ENCODE measurements around the gene CYP27C1.
A peak's percentile ranks its signal among the peaks of the same experiment; 100 is the strongest.

CYP27C1 gene

DNA sequence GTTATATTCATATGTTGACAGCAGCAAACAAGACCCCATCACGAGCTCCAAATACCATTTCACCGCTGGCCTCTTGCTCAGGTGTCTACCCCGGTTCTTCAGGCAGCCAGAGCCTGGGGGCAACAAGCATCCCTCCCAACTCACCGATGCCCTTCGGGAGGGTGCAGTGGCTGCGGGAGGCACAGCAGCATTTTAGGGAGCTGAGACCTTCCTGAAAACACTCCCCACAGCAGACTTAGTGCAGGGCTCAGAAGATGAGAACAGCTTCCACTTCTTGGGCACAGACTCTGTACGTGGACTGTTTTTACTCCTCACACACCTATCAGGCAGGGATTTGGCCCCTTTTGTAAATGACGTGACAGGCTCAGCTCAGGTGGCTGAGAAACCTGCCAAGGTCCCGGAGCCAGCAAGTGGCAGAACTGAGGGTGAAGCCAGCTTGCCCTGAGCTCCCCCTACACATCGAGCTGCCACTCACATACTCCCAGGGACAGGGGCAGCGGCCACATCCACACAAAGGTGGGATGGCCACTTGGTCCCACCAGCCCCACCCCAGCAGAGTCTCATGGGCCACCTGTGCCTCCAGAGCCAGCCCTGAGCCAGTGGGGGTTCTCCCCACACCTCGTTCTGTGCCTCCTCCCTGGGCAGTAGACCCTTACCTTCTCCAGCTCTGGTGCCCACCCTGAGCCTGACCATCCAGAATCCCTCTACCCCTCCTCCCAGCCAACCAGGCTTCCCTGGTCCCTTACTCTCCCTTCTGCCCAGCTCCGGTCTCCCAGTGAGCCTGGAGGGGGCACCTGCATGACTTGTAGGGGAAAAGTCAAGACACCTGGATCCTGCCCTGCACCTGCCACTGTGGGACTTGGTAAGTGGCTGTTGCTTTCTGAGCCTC, 28.5 kb downstream of the CYP27C1 start:
- no peak for DNase-seq

DNA sequence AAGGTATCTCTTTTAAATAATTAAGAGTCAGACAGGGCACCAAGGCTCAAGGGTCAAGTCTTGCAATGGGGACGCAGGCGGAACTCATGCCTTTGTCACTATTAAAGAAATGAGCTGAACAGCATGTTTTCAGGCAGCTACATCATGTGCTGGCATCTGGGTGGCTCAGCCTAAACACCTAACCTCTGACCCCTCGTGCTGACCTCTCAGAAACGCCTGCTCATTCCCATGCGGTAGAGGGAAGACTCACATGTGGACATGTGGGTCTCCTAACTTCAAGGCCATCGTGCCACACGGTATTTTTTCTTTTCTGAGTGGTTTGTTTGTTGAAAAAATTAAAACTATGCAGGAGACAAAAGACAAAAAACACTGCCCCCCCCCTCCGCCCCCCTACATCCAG, 31.3 kb downstream of the CYP27C1 start:
- no peak for DNase-seq

DNA sequence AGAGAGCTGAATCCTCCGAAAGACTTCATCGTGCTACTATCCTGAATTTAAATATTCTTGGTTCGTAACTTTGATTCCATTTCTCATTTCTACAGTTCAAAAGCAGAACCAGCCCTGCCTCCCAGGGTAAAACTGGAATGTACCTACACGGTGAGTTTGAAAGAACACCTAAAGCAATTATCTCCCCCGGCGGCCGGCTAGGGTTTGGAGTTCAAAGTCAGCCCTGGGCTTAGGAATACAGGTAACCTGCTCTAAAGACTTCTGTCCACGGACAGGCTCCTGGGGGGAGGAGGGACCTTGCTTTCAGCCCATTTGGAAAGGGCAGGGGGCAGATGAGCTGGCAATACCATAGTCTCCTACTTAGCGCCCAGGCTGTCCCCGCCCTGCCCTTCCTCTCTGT, 32.3 kb downstream of the CYP27C1 start:
- DNase-seq, result no peak

GRCh38 chr2:127187081-127187775, 32.9 kb downstream of the CYP27C1 start:
- no peak for DNase-seq

DNA sequence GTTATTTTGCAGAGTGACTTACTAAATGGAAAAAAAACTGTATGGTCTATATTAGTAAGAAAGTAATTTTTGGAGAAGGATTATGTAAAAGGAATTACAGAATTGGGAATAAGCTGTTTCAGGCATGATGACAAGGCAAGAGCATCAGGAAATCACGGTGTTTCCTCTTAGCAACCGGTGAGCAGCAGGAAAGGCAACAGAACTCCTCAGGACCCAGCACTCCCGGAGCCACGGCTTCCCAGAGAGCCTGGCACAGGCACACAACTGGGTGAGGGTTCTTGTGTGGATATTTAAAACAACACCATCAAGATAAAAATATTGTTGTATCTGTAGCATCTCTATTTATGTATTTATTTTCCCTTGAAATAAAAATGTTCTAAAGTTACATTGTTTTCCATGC, 34.4 kb downstream of the CYP27C1 start:
- DNase-seq, result no peak

DNA sequence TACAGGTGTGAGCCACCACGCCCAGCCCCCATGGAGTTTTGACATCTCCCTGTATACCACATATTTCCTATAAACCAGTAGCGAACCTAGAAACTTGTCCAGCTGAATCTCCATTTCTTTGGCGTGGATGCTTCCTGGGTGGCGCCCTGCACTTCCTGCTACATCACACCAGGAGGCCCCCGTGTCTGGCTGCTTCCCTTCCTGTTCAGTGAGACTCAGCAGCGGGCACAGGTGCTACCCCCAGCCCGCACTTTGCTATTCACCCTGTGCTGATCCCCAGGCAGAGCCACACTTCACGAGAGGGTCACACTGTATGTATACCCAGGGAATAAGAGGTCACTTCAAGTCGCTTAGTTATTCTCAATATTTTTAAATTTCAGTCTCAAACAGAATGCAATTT, 35.0 kb downstream of the CYP27C1 start:
- no peak for DNase-seq

GRCh38 chr2:127183771-127184170, 36.3 kb downstream of the CYP27C1 start:
- DNase-seq, result no peak

DNA sequence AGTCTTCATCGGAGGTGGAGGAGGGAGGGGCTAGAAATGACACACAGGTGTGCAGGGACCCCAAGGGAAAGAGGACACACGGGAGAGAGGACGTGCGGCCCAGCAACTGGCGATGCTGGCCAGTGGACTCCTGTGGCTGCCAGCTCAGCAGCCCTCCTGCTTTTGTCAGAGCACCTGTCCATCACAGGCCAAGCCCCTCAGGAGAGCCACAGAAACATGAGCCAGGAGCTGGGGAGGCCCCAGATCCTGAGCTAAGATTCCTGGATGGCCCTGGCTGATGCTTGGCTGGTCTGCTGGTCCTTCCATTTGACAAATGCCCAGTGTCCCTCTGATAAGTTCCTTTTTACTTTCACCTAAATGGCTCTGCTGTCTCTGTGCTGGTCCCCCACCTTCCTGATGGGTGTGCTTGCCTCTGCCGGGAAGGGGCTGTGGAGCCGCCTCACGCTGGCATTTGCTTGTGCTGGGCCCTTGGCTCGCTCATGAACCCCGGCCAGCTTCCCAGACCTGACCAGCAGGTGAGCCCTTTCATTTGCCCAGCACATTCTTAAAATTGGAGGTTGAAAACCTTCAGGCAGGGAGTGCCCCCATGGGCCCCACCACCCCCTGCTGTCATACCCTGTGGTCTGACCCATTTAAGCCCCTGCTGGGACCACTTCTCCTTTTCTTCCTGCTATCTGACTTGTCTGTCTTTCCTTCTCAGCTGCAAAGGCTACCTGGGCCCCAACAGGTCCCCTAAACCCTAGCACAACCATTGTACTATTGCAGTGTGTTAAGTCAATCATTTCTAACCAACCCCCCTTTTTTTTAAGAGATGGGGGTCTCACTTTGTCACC, 37.3 kb downstream of the CYP27C1 start:
- DNase-seq, result no peak

GRCh38 chr2:127181851-127182250, 38.2 kb downstream of the CYP27C1 start:
- DNase-seq, result no peak

DNA sequence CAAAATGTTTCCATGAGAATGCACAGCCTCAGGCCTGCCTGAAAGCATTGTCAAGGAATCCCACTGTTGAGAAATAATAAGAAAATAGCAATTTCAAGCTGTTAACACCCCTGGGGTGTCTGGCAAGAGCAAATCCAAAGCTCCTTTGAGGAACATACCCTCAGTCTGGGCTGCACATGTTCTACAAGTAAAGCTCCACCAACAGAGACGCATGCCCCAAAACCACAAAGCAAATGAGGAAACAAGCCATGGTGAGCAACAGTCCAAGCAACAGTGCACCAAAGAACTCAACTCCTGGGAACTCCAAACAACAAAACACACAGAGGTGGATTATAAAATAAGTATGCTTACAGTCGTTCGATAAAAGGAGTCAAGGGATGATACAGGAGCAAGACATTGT, 40.3 kb downstream of the CYP27C1 start:
- no peak for DNase-seq

- no peak for DNase-seq
Observed at GRCh38 chr2:127177617-127178263, 42.4 kb downstream of the CYP27C1 start.

- DNase-seq, result no peak
Observed at GRCh38 chr2:127176371-127177311, 43.5 kb downstream of the CYP27C1 start.

- DNase-seq, result peak; percentile 20
Observed at GRCh38 chr2:127175751-127176354, 44.2 kb downstream of the CYP27C1 start.

DNA sequence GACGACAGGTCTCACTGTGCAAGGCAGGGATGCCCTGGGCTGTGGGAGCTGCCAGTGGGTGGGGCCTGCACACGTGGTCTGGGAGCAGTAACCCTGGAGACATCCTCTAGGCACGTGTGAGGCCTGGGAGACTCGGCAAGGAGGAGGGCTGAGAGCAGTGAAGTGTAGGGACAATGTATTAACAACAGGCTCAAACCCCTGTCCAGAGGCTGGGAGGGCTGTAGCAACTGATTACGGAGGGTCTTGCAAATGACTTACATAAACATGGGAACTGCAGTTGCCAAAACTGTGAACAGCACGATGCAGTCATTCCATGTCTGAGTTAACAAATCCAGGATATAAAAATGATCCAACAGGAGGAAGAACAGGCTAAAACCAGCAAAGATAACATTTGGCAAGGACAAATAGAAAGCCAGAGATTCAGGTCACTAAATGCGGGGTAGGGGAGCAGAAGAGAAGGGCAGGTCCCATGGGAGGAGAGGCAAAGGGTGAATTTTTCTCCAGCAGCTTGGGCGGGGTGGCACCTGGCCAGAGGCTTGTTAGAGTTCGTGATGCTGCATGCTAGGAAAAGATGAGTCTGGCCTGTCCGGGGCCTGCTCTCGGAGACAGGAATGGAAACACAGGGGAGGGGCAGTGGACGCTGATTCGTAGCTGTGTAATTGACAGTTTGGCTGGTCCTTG, 44.9 kb downstream of the CYP27C1 start:
- no peak for DNase-seq

DNA sequence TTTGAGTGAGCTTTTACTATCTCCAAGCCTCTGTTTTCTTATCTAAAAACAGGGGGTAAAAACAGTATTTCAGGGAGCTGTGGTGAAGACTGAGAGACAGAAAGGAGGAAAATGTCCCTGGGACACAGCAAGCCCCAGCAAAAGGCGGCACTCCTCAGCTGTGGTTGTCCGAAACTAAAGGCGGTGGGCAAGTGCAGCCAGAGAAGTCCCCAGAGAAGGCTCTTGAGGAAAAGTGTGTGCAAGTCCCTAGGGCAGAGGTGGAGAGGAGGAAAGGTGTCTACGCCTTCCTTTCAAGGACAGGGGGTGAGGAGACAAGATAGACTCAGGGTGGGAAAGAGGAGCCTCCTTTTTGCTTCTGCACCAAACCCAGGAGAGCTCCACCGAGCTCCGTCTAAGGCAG, 45.5 kb downstream of the CYP27C1 start:
- DNase-seq, result no peak

- DNase-seq, result no peak
Observed at GRCh38 chr2:127174136-127174535, 46.0 kb downstream of the CYP27C1 start.

DNA sequence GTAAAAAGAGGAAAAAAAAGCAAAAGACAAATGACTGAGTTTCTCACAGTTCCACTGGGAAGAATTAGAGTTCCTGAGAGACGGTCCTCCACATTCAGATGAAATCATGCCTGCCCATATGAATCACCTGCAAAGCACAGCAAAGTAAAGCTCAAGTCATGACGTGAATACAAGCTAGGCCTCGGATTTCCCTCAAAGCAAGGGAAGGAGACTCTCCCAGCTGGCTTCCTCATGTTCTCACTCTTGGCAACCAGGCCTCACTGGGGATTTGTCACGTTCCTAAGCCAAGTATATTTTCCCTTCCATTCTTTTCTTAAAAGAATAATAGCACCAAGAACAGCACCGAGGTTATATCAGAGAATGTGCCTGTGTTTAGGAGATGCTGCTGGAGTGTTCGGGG, 47.0 kb downstream of the CYP27C1 start:
- no peak for DNase-seq

GRCh38 chr2:127172306-127172705, 47.8 kb downstream of the CYP27C1 start:
- no peak for DNase-seq

GRCh38 chr2:127170452-127171197, 49.5 kb downstream of the CYP27C1 start:
- DNase-seq, result no peak

GRCh38 chr2:127170021-127170420, 50.1 kb downstream of the CYP27C1 start:
- no peak for DNase-seq

Measured in DMS153 (cell line).